CD14-positive monocyte (primary cell): Measurements from ENCODE around the gene AHI1. TPM values are rescaled to one million over a fixed set of nuclear protein-coding genes. Genes with fewer than 3 reads are reported as not detected.

Experiments
- DNase-seq, 3 donors: peaks; one replicate each; pipeline ENCODE4 v3.0.0-alpha.2; 2011 to 2022
- H2AFZ ChIP-seq: 2 replicates; pipeline ENCODE4 v1.6.0; 2012; ENCODE audit warnings: mild to moderate bottlenecking, low read depth, low read length, inconsistent platforms; ENCODE audit not compliant: insufficient read depth, poor library complexity, severe bottlenecking
- H3K27ac ChIP-seq, 2 donors: 1 replicate in 1 of 2; 2 replicates in 1 of 2; pipeline ENCODE4 v1.5.1; 2012 to 2013; ENCODE audit warnings: low read length in 2 of 2, control low read depth in 1 of 2, inconsistent platforms in 1 of 2, low read depth in 1 of 2, mild to moderate bottlenecking in 1 of 2
- H3K27me3 ChIP-seq, 2 donors: one replicate each; pipeline versions ENCODE4 v1.6.0 to v1.6.1; 2011 to 2013; ENCODE audit warnings: low read length in 2 of 2; ENCODE audit not compliant: control insufficient read depth in 2 of 2, insufficient read depth in 2 of 2
- H3K36me3 ChIP-seq, 2 donors: replicated peaks in 1 of 2; 1 replicate in 1 of 2; 2 replicates in 1 of 2; pipeline versions ENCODE4 v1.5.1 to v1.6.1; 2012 to 2013; ENCODE audit warnings: low read length in 2 of 2, control low read depth in 1 of 2, inconsistent platforms in 1 of 2, mild to moderate bottlenecking in 1 of 2; ENCODE audit not compliant: insufficient read depth in 2 of 2, control insufficient read depth in 1 of 2
- H3K4me1 ChIP-seq, 2 donors: 1 replicate in 1 of 2; 2 replicates in 1 of 2; pipeline versions ENCODE4 v1.5.1 to v1.6.1; 2012 to 2013; ENCODE audit warnings: low read length in 2 of 2, control low read depth in 1 of 2, inconsistent platforms in 1 of 2, mild to moderate bottlenecking in 1 of 2, moderate library complexity in 1 of 2; ENCODE audit not compliant: insufficient read depth in 2 of 2, control insufficient read depth in 1 of 2
- H3K4me2 ChIP-seq: replicated peaks from 2 replicates; pipeline ENCODE3; 2012; ENCODE audit warnings: low read length, moderate library complexity, mild to moderate bottlenecking; ENCODE audit not compliant: poor library complexity, severe bottlenecking; ENCODE audit errors: extremely low read depth
- H3K4me3 ChIP-seq, 3 experiments: fragments of 200-600 bp in 1 of 3; sonication (generic) in 1 of 3; replicated peaks in 1 of 3; 1 replicate in 2 of 3; 2 replicates in 1 of 3; pipeline ENCODE4 v1.5.1; 2011 to 2013; ENCODE audit warnings: low read length in 3 of 3, mild to moderate bottlenecking in 3 of 3, control low read depth in 2 of 3, low read depth in 2 of 3, inconsistent platforms in 1 of 3, moderate library complexity in 1 of 3
- H3K79me2 ChIP-seq: 2 replicates; pipeline ENCODE4 v1.6.0; 2012; ENCODE audit warnings: mild to moderate bottlenecking, control low read depth, inconsistent platforms, low read length, moderate library complexity; ENCODE audit not compliant: insufficient read depth
- H3K9ac ChIP-seq: 2 replicates; pipeline ENCODE4 v1.6.0; 2017; ENCODE audit warnings: low read length, mild to moderate bottlenecking; ENCODE audit not compliant: insufficient read depth, poor library complexity, severe bottlenecking
- H3K9me3 ChIP-seq, 2 donors: replicated peaks in 1 of 2; 1 replicate in 1 of 2; 2 replicates in 1 of 2; pipeline versions ENCODE4 v1.5.1 to v1.6.1; 2012 to 2013; ENCODE audit warnings: low read length in 2 of 2, control low read depth in 1 of 2; ENCODE audit not compliant: control insufficient read depth in 1 of 2, insufficient read depth in 1 of 2
- H4K20me1 ChIP-seq: 2 replicates; pipeline ENCODE4 v1.6.0; 2012; ENCODE audit warnings: mild to moderate bottlenecking, low read length, control low read depth, moderate library complexity; ENCODE audit not compliant: insufficient read depth
- H3K27ac Mint-ChIP-seq, 7 donors: one replicate each; pipeline ENCODE4 v1.8.0; 2020; ENCODE audit warnings: mild to moderate bottlenecking in 7 of 7, mixed read lengths in 7 of 7, moderate library complexity in 6 of 7, inconsistent platforms in 2 of 7
- H3K27me3 Mint-ChIP-seq, 3 donors: one replicate each; pipeline ENCODE4 v1.8.0; 2021 to 2022; ENCODE audit warnings: low read depth in 3 of 3, mild to moderate bottlenecking in 3 of 3, mixed read lengths in 3 of 3, moderate library complexity in 3 of 3, inconsistent platforms in 1 of 3
- H3K36me3 Mint-ChIP-seq, 2 donors: one replicate each; pipeline ENCODE4 v1.8.0; 2020; ENCODE audit warnings: mixed read lengths in 2 of 2, inconsistent platforms in 1 of 2, mild to moderate bottlenecking in 1 of 2
- H3K4me1 Mint-ChIP-seq: one replicate; pipeline ENCODE4 v1.8.0; 2020; ENCODE audit warnings: mild to moderate bottlenecking, mixed read lengths
- H3K4me3 Mint-ChIP-seq, 2 donors: one replicate each; pipeline ENCODE4 v1.8.0; 2020; ENCODE audit warnings: mild to moderate bottlenecking in 2 of 2, mixed read lengths in 2 of 2, moderate library complexity in 1 of 2
- H3K9me3 Mint-ChIP-seq, 7 donors: one replicate each; pipeline ENCODE4 v1.8.0; 2020 to 2022; ENCODE audit warnings: mixed read lengths in 7 of 7, mild to moderate bottlenecking in 6 of 7, moderate library complexity in 6 of 7, inconsistent platforms in 2 of 7
- CTCF ChIP-seq: fragments of 200-600 bp; IDR thresholded peaks from one replicate; pipeline ENCODE4 v1.8.0; 2022; ENCODE audit warnings: antibody characterized with exemption, mild to moderate bottlenecking
- WGBS: methylation state at CpG from one replicate; pipeline ENCODE4 v1.1.5; 2013; ENCODE audit warnings: missing lambda C conversion rate; ENCODE audit not compliant: insufficient coverage; 5-methylcytosine and 5-hydroxymethylcytosine counted together
- intact Hi-C, 2 donors: fragments of 100-400 bp; cut with micrococcal nuclease; formaldehyde crosslinking; loops; one replicate each; pipeline versions ENCODE4 v1.15.0 to v1.15.1; 2023
- polyA plus RNA-seq, 3 donors: library from polyadenylated mRNA; depleted of rRNA in 1 of 3; unstranded in 2 of 3; stranded (reverse) in 1 of 3; fragments of 300-500 nt in 2 of 3; fragments of >200 nt in 1 of 3; fragmentation: Illumina TruSeq in 2 of 3; gene quantifications; 1 replicate in 2 of 3; 2 replicates in 1 of 3; pipeline ENCODE4 v1.2.3, GENCODE V29; 2012 to 2021

AHI1 gene
- polyA plus RNA-seq, 3 donors, result 0.91 to 2.8 (median 1.4) TPM

- no peak for TF ChIP-seq CTCF
- DNase-seq, result peak; percentile 59 to 73 (median 67)
- no peaks in the 10 kb centered on the region for H3K36me3 ChIP-seq
- no peaks in the 10 kb centered on the region for H3K79me2 ChIP-seq
- H3K4me2 ChIP-seq, result peak overlapping the region; percentile 77
- 0% methylated on average over 2 of the region's 2 CpGs for WGBS
- no peaks in the 10 kb centered on the region for H4K20me1 ChIP-seq
- H3K4me1 ChIP-seq, result peaks cover 29 to 38% of the 10 kb centered on the region in 2 donors
- Mint-ChIP-seq H3K36me3 (no peaks in the 10 kb centered on the region), H3K9me3 (peaks cover 0 to 7% (median 0%) of the 10 kb centered on the region in 7 donors), H3K27ac (peak overlapping the region; percentile 61 to 91 (median 81)), H3K27me3 (no peaks in the 10 kb centered on the region), H3K4me3 (peak overlapping the region; percentile 16 to 75), H3K4me1 (peaks cover 41% of the 10 kb centered on the region)
- H3K27me3 ChIP-seq, result no peaks in the 10 kb centered on the region
- intact Hi-C loops, result loop anchor here in 1 of 2 donors (10.0 kb wide), 1 partner anchor 96 kb away; the partner anchor contains the start of gene MYB
- H3K4me3 ChIP-seq, result peak overlapping the region; percentile 14 to 67 (median 31)
- H3K9me3 ChIP-seq, result no peaks in the 10 kb centered on the region
- H2AFZ ChIP-seq, result no peak overlapping the region
- H3K9ac ChIP-seq, result peak overlapping the region; percentile 30
- H3K27ac ChIP-seq, result peak overlapping the region in 1 of 2 donors; percentile 77
Measured at GRCh38 chr6:135281227-135281626, 216.3 kb downstream of the AHI1 start.

- Mint-ChIP-seq H3K27ac (peak overlapping the region; percentile 68 to 91 (median 81)), H3K4me3 (peak overlapping the region; percentile 16 to 75), H3K4me1 (peaks cover 39% of the 10 kb centered on the region), H3K36me3 (no peaks in the 10 kb centered on the region), H3K9me3 (peaks cover 0 to 7% (median 0%) of the 10 kb centered on the region in 7 donors), H3K27me3 (no peaks in the 10 kb centered on the region)
- Histone ChIP-seq H3K4me3 (peak overlapping the region; percentile 14 to 67 (median 31)), H3K27me3 (no peaks in the 10 kb centered on the region), H3K9me3 (no peaks in the 10 kb centered on the region), H3K27ac (peak overlapping the region; percentile 29 to 77), H3K9ac (no peak overlapping the region), H4K20me1 (no peaks in the 10 kb centered on the region), H3K4me1 (peaks cover 27 to 36% of the 10 kb centered on the region in 2 donors), H3K36me3 (no peaks in the 10 kb centered on the region), H2AFZ (peak overlapping the region; percentile 34), H3K79me2 (no peaks in the 10 kb centered on the region), H3K4me2 (peak overlapping the region; percentile 77)
- no peak for TF ChIP-seq CTCF
- peak; percentile 54 to 81 (median 64) for DNase-seq
- intact Hi-C loops, result loop anchor here in 1 of 2 donors (10.0 kb wide), 1 partner anchor 96 kb away; the partner anchor contains the start of gene MYB
- WGBS, result 10% methylated on average over 3 of the region's 6 CpGs
Measured at GRCh38 chr6:135280375-135281136, 217.0 kb downstream of the AHI1 start.
